A549 (cell line): ENCODE results near the gene PIWIL4.

ENCODE experiments used
- ELK1 ChIP-seq: fragments of 150-350 bp; IDR thresholded peaks from 2 replicates; pipeline ENCODE4 v1.6.1; 2014; ENCODE audit warnings: low read depth, mild to moderate bottlenecking, low read length
- EP300 ChIP-seq, 2 experiments: fragments of >200 bp; sonication (Bioruptor Twin); formaldehyde crosslinking; IDR thresholded peaks; 2 replicates in 1 of 2; 3 replicates in 1 of 2; pipeline ENCODE4 v1.6.1; 2016 to 2017
- FOSL2 ChIP-seq, 2 experiments: fragments of 450-650 bp in 1 of 2; fragments of >200 bp in 1 of 2; sonication (Bioruptor Twin) in 1 of 2; formaldehyde crosslinking; IDR thresholded peaks; 2 replicates each; pipeline versions ENCODE4 v1.5.0 to v1.6.1; 2016 to 2020; ENCODE audit warnings: mild to moderate bottlenecking in 1 of 2, moderate library complexity in 1 of 2
- HDAC2 ChIP-seq: fragments of 200-600 bp; sonication (generic); IDR thresholded peaks from 2 replicates; pipeline ENCODE4 v1.6.1; 2016
- JUNB ChIP-seq: fragments of >200 bp; sonication (Bioruptor Twin); formaldehyde crosslinking; IDR thresholded peaks from 2 replicates; pipeline ENCODE4 v1.6.1; 2016
- MAX ChIP-seq: IDR thresholded peaks from 2 replicates; pipeline ENCODE4 v1.6.1; 2012
- PHF8 ChIP-seq: fragments of 200-600 bp; sonication (generic); IDR thresholded peaks from 2 replicates; pipeline ENCODE4 v1.6.1; 2016; ENCODE audit warnings: low read depth, mild to moderate bottlenecking, antibody characterized with exemption, moderate library complexity, borderline replicate concordance
- RAD21 ChIP-seq, 2 experiments: fragments of >200 bp in 1 of 2; sonication (Bioruptor Twin) in 1 of 2; formaldehyde crosslinking in 1 of 2; IDR thresholded peaks in 1 of 2; conservative IDR thresholded peaks in 1 of 2; 2 replicates in 1 of 2; 3 replicates in 1 of 2; pipeline ENCODE4 v1.6.1; 2012 to 2018; ENCODE audit warnings: inconsistent platforms in 1 of 2
- REST ChIP-seq: fragments of 200-600 bp; sonication (generic); IDR thresholded peaks from 2 replicates; pipeline ENCODE4 v1.6.1; 2016; ENCODE audit warnings: antibody characterized with exemption, mild to moderate bottlenecking, moderate library complexity
- SREBF2 ChIP-seq: fragments of 450-650 bp; IDR thresholded peaks from 2 replicates; pipeline ENCODE4 v1.6.1; 2014; ENCODE audit warnings: mild to moderate bottlenecking, moderate library complexity
- ZNF302 ChIP-seq: fragments of 250-450 bp; sonication (Bioruptor Pico); IDR thresholded peaks from 2 replicates; pipeline ENCODE4 v1.9.0; 2021; ENCODE audit warnings: inconsistent platforms, mild to moderate bottlenecking, moderate library complexity
- ZSCAN20 ChIP-seq: fragments of 250-450 bp; sonication (Bioruptor Pico); IDR thresholded peaks from 2 replicates; pipeline ENCODE4 v1.8.0; 2022; ENCODE audit warnings: mild to moderate bottlenecking, moderate library complexity
- TF ChIP-seq, protein P1 (sequence below): fragments of >200 bp; sonication (Bioruptor Twin); formaldehyde crosslinking; IDR thresholded peaks from 3 replicates; pipeline ENCODE4 v1.5.1; 2016
- TF ChIP-seq, protein P2 (sequence below): fragments of 250-450 bp; sonication (Bioruptor Pico); IDR thresholded peaks from 2 replicates; pipeline ENCODE4 v1.5.0; 2021; ENCODE audit warnings: mild to moderate bottlenecking, moderate library complexity, borderline replicate concordance

GRCh38 chr11:94533206-94533605 lies 34.0 kb upstream of the PIWIL4 start:
- TF ChIP-seq EP300 (IDR thresholded peaks at IDR 0.05) (no peak), REST (no peak), MAX (no peak), RAD21 (conservative IDR thresholded peaks at IDR 0.05 in 1 of 2, IDR thresholded peaks at IDR 0.05 in 1 of 2) (no peak), ZSCAN20 (CRISPR knock-in tag) (no peak), ZNF302 (CRISPR knock-in tag) (no peak), PHF8 (no peak), HDAC2 (no peak), SREBF2 (no peak), JUNB (no peak), ELK1 (no peak), FOSL2 (IDR thresholded peaks at IDR 0.05) (no peak), FOSL2 (CRISPR knock-in tag; IDR thresholded peaks at IDR 0.05) (no peak)
- TF ChIP-seq, protein P1, sequence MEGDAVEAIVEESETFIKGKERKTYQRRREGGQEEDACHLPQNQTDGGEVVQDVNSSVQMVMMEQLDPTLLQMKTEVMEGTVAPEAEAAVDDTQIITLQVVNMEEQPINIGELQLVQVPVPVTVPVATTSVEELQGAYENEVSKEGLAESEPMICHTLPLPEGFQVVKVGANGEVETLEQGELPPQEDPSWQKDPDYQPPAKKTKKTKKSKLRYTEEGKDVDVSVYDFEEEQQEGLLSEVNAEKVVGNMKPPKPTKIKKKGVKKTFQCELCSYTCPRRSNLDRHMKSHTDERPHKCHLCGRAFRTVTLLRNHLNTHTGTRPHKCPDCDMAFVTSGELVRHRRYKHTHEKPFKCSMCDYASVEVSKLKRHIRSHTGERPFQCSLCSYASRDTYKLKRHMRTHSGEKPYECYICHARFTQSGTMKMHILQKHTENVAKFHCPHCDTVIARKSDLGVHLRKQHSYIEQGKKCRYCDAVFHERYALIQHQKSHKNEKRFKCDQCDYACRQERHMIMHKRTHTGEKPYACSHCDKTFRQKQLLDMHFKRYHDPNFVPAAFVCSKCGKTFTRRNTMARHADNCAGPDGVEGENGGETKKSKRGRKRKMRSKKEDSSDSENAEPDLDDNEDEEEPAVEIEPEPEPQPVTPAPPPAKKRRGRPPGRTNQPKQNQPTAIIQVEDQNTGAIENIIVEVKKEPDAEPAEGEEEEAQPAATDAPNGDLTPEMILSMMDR = no peak
- TF ChIP-seq, protein P2, sequence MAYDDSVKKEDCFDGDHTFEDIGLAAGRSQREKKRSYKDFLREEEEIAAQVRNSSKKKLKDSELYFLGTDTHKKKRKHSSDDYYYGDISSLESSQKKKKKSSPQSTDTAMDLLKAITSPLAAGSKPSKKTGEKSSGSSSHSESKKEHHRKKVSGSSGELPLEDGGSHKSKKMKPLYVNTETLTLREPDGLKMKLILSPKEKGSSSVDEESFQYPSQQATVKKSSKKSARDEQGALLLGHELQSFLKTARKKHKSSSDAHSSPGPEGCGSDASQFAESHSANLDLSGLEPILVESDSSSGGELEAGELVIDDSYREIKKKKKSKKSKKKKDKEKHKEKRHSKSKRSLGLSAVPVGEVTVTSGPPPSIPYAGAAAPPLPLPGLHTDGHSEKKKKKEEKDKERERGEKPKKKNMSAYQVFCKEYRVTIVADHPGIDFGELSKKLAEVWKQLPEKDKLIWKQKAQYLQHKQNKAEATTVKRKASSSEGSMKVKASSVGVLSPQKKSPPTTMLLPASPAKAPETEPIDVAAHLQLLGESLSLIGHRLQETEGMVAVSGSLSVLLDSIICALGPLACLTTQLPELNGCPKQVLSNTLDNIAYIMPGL (CRISPR knock-in tag) = no peak
